Activated CD4-positive, alpha-beta T cell treated with anti-CD3 and anti-CD28 coated beads, Interleukin-2, amount 10 ng/mL, durations not matched to agents 24 days and 14 days (primary cell): ENCODE measurements around the gene SNX33. TPM values are rescaled to one million over a fixed set of nuclear protein-coding genes. Genes with fewer than 3 reads are reported as not detected.
"Not testable (repeated sequence)": the region's sequence is repeated elsewhere in the genome, so short reads cannot be mapped to it uniquely, and the experiment has no call there.

Source experiments
- DNase-seq: peaks from one replicate; pipeline ENCODE4 v3.0.0; 2022
- H3K27ac Mint-ChIP-seq: one replicate; pipeline ENCODE4 v1.8.0; 2022; ENCODE audit warnings: mild to moderate bottlenecking, mixed read lengths
- H3K27me3 Mint-ChIP-seq: one replicate; pipeline ENCODE4 v1.8.0; 2022; ENCODE audit warnings: mixed read lengths
- H3K36me3 Mint-ChIP-seq: one replicate; pipeline ENCODE4 v1.8.0; 2022; ENCODE audit warnings: low read depth, mild to moderate bottlenecking, mixed read lengths
- H3K4me1 Mint-ChIP-seq: one replicate; pipeline ENCODE4 v1.8.0; 2021; ENCODE audit warnings: mixed read lengths
- H3K4me3 Mint-ChIP-seq: one replicate; pipeline ENCODE4 v1.8.0; 2022; ENCODE audit warnings: mild to moderate bottlenecking, moderate library complexity, mixed read lengths
- H3K9me3 Mint-ChIP-seq: one replicate; pipeline ENCODE4 v1.8.0; 2021; ENCODE audit warnings: mixed read lengths
- intact Hi-C: fragments of 100-400 bp; cut with micrococcal nuclease; formaldehyde crosslinking; loops from one replicate; pipeline ENCODE4 v1.15.1; 2023
- total RNA-seq: library from RNA; stranded (reverse); gene quantifications from 2 replicates; pipeline ENCODE4 v1.2.3, GENCODE V29; 2022

The SNX33 gene
- total RNA-seq, 1 donor from 2014 or later, result 4.1 TPM

- H3K27ac Mint-ChIP-seq, H3K4me3 Mint-ChIP-seq, DNase-seq, H3K27me3 Mint-ChIP-seq, H3K36me3 Mint-ChIP-seq, H3K4me1 Mint-ChIP-seq, H3K9me3 Mint-ChIP-seq, intact Hi-C loops: not testable (repeated sequence)
These were observed 52.5 kb downstream of the SNX33 start for GRCh38 chr15:75699961-75700874.

DNA sequence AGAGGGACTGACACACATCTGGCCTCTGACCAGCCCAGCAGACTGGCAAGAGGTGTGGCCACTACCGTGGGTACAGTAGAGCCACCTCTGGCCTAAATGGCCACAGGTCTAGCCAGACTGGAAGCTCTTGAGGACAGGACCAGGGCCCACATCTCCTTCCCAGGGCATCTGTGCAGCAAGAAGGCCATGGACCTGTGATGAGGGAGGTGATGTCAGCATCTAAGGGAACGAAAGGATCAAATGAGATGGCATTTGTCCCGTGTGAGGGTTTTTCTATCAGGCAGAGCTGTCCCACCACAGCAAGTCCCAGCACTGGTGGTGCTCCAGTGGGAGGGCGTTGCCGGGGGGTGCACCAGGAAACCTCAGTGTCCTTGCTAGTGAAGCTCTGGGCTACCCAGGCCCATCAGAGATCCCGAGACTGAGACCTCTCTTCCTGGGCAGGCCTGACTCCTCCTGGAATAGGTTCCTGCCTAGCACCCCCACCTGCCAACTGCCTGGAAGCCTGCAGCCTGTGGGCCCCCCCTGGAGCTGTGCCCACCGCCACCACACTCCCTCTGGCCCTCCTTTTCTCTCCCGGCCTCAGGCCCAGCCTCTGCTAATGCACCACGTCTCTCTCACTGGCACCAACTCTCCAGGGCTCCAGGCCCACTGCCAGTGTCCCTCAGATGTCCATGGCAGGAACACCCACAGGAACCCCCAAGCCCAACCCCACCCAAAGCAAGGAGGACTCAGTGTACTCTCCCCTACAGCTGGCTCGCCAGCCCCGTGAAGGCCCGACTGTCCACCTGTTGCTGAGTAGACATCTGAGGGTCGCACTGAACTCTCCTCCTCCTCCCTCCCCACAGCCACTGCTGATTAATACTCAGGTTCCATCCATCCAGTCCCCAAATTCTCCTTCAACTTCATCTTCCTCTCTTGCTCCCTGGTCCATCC is 53.6 kb downstream of the SNX33 start:
- H3K9me3 Mint-ChIP-seq, DNase-seq, H3K4me1 Mint-ChIP-seq, H3K36me3 Mint-ChIP-seq, H3K27me3 Mint-ChIP-seq, intact Hi-C loops, H3K4me3 Mint-ChIP-seq, H3K27ac Mint-ChIP-seq: not testable (repeated sequence)

GRCh38 chr15:75702436-75702835 is 54.7 kb downstream of the SNX33 start:
- Mint-ChIP-seq H3K27me3 (no peaks in the 10 kb centered on the region), H3K27ac (no peak overlapping the region), H3K4me1 (no peaks in the 10 kb centered on the region), H3K9me3 (no peaks in the 10 kb centered on the region), H3K4me3 (no peak overlapping the region), H3K36me3 (no peaks in the 10 kb centered on the region)
- intact Hi-C loops, result no loop called here
- DNase-seq, result no peak

DNA sequence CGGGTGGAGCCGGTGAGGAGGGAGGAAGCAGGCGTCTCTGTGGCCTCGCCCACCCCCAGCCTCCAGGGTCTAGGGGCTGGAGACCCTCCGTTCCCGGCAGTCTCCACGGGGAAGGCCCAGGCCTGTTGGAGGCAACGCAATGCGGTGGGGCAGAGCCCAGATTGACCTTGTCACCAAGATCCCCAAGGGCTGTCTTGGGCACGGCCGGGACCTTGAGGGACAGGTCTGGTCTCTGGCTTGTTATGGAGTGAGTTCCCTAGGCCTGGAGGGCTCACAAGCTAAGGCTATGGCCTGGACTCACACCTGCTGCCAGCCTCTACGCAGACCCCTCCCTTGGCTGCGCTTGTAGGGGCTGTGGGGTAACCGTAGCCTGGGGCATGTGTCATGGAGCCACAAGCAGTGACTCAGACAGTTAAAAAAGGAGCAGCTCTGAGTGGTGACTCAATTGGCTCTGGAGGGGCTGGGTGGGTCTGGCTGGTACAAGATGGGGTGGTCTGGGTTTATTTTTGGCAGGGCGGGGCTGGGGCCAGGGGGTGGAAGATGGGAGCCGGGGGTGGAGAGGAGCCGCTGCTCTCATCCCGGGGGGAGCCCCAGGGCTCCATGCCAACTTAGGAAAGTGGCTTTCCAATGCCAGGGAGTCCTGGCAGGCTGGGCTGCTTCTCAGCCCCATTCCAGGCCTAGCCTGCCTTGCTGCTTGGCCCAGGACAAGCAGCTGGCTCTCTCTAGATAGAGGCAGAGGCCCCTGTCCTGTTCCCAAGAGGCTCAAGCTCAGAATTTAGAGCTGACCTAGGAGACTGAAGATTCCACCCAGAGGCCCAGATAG is 55.9 kb downstream of the SNX33 start:
- H3K9me3 Mint-ChIP-seq, H3K27me3 Mint-ChIP-seq, DNase-seq, H3K36me3 Mint-ChIP-seq, H3K4me3 Mint-ChIP-seq, H3K4me1 Mint-ChIP-seq, intact Hi-C loops, H3K27ac Mint-ChIP-seq: not testable (repeated sequence)

DNA sequence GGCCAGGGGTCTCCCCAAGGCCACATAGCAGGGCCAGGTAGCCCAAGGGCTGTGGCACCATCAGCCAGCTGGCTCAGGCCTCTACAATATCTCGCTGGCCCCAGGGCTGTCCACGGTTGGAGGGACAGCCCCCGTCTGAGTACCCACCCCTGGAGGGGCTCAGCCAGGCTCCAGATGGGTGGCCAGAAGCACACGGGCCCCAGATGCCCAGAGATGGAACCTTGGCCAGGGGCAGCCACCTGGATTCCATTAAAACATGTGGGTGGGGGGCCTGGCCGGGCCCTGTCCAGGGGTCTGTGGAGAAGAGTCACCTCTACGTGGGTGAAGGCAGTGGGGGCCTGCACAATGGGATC is 56.5 kb downstream of the SNX33 start:
- Mint-ChIP-seq H3K4me1 (no peaks in the 10 kb centered on the region), H3K27ac (no peak overlapping the region), H3K9me3 (no peaks in the 10 kb centered on the region), H3K4me3 (no peak overlapping the region), H3K27me3 (no peaks in the 10 kb centered on the region), H3K36me3 (no peaks in the 10 kb centered on the region)
- intact Hi-C loops, result no loop called here
- DNase-seq, result no peak

- intact Hi-C loops, result no loop called here
- Mint-ChIP-seq H3K27ac (no peak overlapping the region), H3K4me3 (no peak overlapping the region)
These were observed 56.9 kb downstream of the SNX33 start for GRCh38 chr15:75704618-75705017.

DNA sequence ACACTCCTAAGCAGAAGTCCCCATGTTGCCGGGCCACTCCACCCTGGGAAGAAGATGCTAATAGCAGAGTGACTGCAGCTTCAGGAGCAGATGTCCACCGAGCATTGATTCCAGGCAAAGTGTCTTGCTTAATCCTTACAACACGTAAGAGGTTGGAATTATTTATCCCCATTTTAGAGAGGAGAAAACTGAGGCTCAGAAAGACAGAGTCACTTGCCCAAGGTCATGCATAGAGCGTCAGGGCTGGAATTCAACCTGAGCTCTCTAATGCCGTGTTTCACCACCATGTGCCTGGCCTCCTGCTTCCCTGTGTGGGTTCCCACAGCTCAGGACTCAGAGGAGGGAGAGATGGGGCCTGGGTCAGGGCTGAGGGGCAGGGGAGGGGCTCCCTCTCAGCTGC is 57.7 kb downstream of the SNX33 start:
- H3K9me3 Mint-ChIP-seq, DNase-seq, intact Hi-C loops, H3K27ac Mint-ChIP-seq, H3K4me3 Mint-ChIP-seq, H3K27me3 Mint-ChIP-seq, H3K4me1 Mint-ChIP-seq, H3K36me3 Mint-ChIP-seq: not testable (repeated sequence)

More at GRCh38 chr15:75704618-75705017, 56.9 kb downstream of the SNX33 start:
- H3K27me3 Mint-ChIP-seq, result no peaks in the 10 kb centered on the region
- DNase-seq, result no peak
- no peaks in the 10 kb centered on the region for H3K9me3 Mint-ChIP-seq
- H3K4me1 Mint-ChIP-seq, result no peaks in the 10 kb centered on the region
- H3K36me3 Mint-ChIP-seq, result no peaks in the 10 kb centered on the region

DNA sequence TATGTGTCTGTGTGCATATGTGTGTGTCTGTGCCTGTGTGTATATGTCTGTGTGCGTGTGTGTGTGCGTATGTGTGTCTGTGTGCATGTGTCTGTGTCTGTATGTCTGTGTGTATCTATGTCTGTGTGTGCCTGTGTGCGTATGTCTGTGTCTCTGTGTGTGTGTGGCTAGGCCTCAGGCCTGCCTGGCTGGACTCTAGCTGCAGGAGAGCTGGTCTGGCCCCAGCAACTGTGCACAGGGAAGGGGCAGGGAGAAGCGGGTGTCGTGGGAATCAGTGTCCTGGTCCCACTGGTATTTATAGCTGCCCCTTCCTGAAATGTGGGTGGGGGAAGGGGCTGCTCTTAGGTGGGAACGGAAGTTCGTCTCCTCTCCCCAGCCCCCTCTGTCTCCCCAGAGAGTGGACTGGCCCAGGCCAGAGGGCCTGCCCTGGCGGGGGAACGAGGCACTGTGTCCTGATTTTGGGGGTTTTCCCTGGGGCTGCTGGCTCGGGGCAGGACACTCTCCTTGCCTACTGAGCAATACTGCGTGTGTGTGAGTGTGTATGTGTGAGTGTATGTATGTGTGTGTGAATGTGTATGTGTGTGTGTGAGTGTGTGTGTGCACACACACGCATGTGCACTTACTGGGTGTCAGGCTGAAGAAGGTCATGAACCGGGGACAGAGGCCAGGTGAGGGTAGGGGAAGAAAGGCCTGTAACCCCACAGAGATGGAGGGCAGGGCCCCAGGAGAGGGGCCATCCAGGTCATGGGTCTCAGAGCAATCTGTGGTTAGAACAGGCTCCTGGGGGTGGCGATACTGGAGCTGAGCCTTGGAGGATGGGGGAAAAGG is 58.4 kb downstream of the SNX33 start:
- H3K36me3 Mint-ChIP-seq, result no peaks in the 10 kb centered on the region
- intact Hi-C loops, result no loop called here
- no peaks in the 10 kb centered on the region for H3K4me1 Mint-ChIP-seq
- H3K27me3 Mint-ChIP-seq, result no peaks in the 10 kb centered on the region
- no peak overlapping the region for H3K4me3 Mint-ChIP-seq
- no peak for DNase-seq
- H3K27ac Mint-ChIP-seq, result no peak overlapping the region
- no peaks in the 10 kb centered on the region for H3K9me3 Mint-ChIP-seq

DNA sequence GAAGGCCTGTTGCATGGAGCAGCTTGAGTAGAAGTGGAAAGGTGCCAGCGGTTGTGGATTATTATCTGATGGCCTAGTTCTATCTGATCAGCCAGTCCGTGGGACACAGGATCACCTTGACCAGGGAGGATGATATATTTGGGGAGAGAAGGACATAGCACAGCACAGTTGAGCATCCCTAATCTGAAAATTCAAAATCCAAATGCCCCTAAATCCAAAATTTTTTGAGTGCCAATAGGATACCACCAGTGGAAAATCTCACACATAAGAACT is 58.9 kb downstream of the SNX33 start:
- intact Hi-C loops, result no loop called here
- DNase-seq, result no peak
- no peaks in the 10 kb centered on the region for H3K4me1 Mint-ChIP-seq
- H3K4me3 Mint-ChIP-seq, result no peak overlapping the region
- H3K27ac Mint-ChIP-seq, result no peak overlapping the region
- no peaks in the 10 kb centered on the region for H3K9me3 Mint-ChIP-seq
- H3K36me3 Mint-ChIP-seq, result no peaks in the 10 kb centered on the region
- peaks cover 2% of the 10 kb centered on the region for H3K27me3 Mint-ChIP-seq

GRCh38 chr15:75709458-75709857 is 61.7 kb downstream of the SNX33 start:
- DNase-seq, H3K4me1 Mint-ChIP-seq, H3K4me3 Mint-ChIP-seq, H3K36me3 Mint-ChIP-seq, intact Hi-C loops, H3K9me3 Mint-ChIP-seq, H3K27ac Mint-ChIP-seq: not testable (repeated sequence)
- H3K27me3 Mint-ChIP-seq, result peaks cover 17% of the 10 kb centered on the region

DNA sequence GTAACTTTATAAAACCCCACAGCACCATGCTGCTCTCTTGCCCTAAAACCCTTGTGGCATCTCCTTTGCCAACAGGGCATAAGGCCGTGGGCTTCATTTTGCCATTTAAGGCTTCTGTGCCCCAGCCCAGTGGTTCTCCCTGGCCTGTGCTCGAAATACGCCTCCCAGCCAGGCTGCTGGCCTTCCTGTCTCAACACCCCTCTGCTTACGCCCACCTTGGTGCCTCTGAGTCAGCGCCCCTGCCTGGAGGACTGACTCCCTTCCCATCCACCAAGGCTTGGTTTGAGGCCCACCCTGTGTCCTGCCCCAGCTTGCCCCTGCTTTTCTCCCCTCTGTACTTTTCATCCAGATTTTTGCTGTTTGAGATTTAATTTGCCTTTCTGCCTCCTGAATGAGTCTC is 63.2 kb downstream of the SNX33 start:
- DNase-seq, intact Hi-C loops, H3K9me3 Mint-ChIP-seq, H3K4me1 Mint-ChIP-seq, H3K4me3 Mint-ChIP-seq, H3K36me3 Mint-ChIP-seq, H3K27ac Mint-ChIP-seq: not testable (repeated sequence)
- peaks cover 17% of the 10 kb centered on the region for H3K27me3 Mint-ChIP-seq

- H3K36me3 Mint-ChIP-seq, H3K27ac Mint-ChIP-seq, H3K4me3 Mint-ChIP-seq, H3K9me3 Mint-ChIP-seq, intact Hi-C loops, DNase-seq, H3K4me1 Mint-ChIP-seq: not testable (repeated sequence)
- H3K27me3 Mint-ChIP-seq, result peaks cover 17% of the 10 kb centered on the region
These were observed 63.8 kb downstream of the SNX33 start for GRCh38 chr15:75711495-75711894.
